Endodermal cell (in vitro differentiated cells): ENCODE results near the gene SLC3A2. TPM values are rescaled to one million over a fixed set of nuclear protein-coding genes. Genes with fewer than 3 reads are reported as not detected.

Experiments
- total RNA-seq, 2 donors: library from RNA; stranded (reverse); fragmentation: NEBNext Ultra II Directional in 1 of 2; extraction: Animal tissue kit (Norgen Biotek cat#: 25700) in 1 of 2; gene quantifications; 2 replicates in 1 of 2; 3 replicates in 1 of 2; pipeline ENCODE4 v1.2.1, GENCODE V29; 2021

SLC3A2 gene
- total RNA-seq, 2 donors from 2014 or later: 438 to 488 TPM

Other genes with a start within 250 kb of the SLC3A2 start
- 100 to 1,000 TPM; 377 to 402 TPM for gene GANAB, start 234.3 kb upstream of the SLC3A2 start, total RNA-seq
- gene INTS5, start 227.6 kb upstream of the SLC3A2 start, total RNA-seq: 10 to 100 TPM; 19.0 to 21.6 TPM
- gene C11orf98, start 215.7 kb upstream of the SLC3A2 start, total RNA-seq: 100 to 1,000 TPM; 125 to 140 TPM
- 10 to 100 TPM; 29.9 to 39.4 TPM for gene CSKMT, start 215.6 kb upstream of the SLC3A2 start, total RNA-seq
- gene UQCC3, start 209.2 kb upstream of the SLC3A2 start, total RNA-seq: 10 to 100 TPM in 1 of 2 donors, 1 to 10 TPM in 1; 9.2 to 11.1 TPM
- 10 to 100 TPM in 1 of 2 donors, 1 to 10 TPM in 1; 7.5 to 14.1 TPM for gene LBHD1, start 208.6 kb upstream of the SLC3A2 start, total RNA-seq
- gene UBXN1, start 201.8 kb upstream of the SLC3A2 start, total RNA-seq: 10 to 100 TPM; 89.3 to 96.6 TPM
- under 1 TPM; 0.55 to 0.99 TPM for gene LRRN4CL, start 191.4 kb upstream of the SLC3A2 start, total RNA-seq
- gene BSCL2, start 173.5 kb upstream of the SLC3A2 start, total RNA-seq: 10 to 100 TPM; 68.6 to 77.2 TPM
- 1 to 10 TPM in 1 of 2 donors, under 1 TPM in 1; 0.40 to 1.7 TPM for gene GNG3, start 173.2 kb upstream of the SLC3A2 start, total RNA-seq
- gene HNRNPUL2, start 153.4 kb upstream of the SLC3A2 start, total RNA-seq: 10 to 100 TPM; 48.1 to 49.8 TPM
- 10 to 100 TPM; 40.0 to 55.4 TPM for gene TTC9C, start 152.4 kb upstream of the SLC3A2 start, total RNA-seq
- gene ZBTB3, start 126.7 kb upstream of the SLC3A2 start, total RNA-seq: 10 to 100 TPM; 16.9 to 33.8 TPM
- 100 to 1,000 TPM; 107 to 137 TPM for gene POLR2G, start 119.3 kb upstream of the SLC3A2 start, total RNA-seq
- 10 to 100 TPM; 37.4 to 41.7 TPM for gene TAF6L, start 109.5 kb upstream of the SLC3A2 start, total RNA-seq
- gene TMEM179B, start 93.5 kb upstream of the SLC3A2 start, total RNA-seq: 10 to 100 TPM; 31.0 TPM
- 10 to 100 TPM; 18.4 to 21.0 TPM for gene TMEM223, start 88.9 kb upstream of the SLC3A2 start, total RNA-seq
- gene NXF1, start 75.5 kb upstream of the SLC3A2 start, total RNA-seq: 10 to 100 TPM; 45.8 to 61.4 TPM
- gene STX5, start 48.8 kb upstream of the SLC3A2 start, total RNA-seq: 10 to 100 TPM; 36.9 to 37.3 TPM
- not detected for gene TEX54, start 48.1 kb upstream of the SLC3A2 start, total RNA-seq
- gene WDR74, start 41.3 kb upstream of the SLC3A2 start, total RNA-seq: 10 to 100 TPM; 44.6 to 48.1 TPM
- not detected for gene CHRM1, start 40.5 kb downstream of the SLC3A2 start, total RNA-seq
- gene SLC22A6, start 104.1 kb downstream of the SLC3A2 start, total RNA-seq: not detected
- gene SLC22A8, start 134.9 kb downstream of the SLC3A2 start, total RNA-seq: under 1 TPM in 1 of 2 donors, not detected in 1; 0.22 TPM